B cell (primary cell): Measurements from ENCODE around the gene CFAP61.

Experiments used
- EZH2 ChIP-seq: IDR thresholded peaks from 2 replicates; pipeline ENCODE4 v1.6.1; 2012; ENCODE audit warnings: borderline replicate concordance, low read depth, mild to moderate bottlenecking, moderate library complexity, low read length; ENCODE audit not compliant: insufficient read depth, poor library complexity, severe bottlenecking
- TF ChIP-seq, protein P1 (sequence below): fragments of 200-600 bp; IDR thresholded peaks from one replicate; pipeline ENCODE4 v1.8.0; 2022; ENCODE audit warnings: antibody characterized with exemption, mild to moderate bottlenecking

DNA sequence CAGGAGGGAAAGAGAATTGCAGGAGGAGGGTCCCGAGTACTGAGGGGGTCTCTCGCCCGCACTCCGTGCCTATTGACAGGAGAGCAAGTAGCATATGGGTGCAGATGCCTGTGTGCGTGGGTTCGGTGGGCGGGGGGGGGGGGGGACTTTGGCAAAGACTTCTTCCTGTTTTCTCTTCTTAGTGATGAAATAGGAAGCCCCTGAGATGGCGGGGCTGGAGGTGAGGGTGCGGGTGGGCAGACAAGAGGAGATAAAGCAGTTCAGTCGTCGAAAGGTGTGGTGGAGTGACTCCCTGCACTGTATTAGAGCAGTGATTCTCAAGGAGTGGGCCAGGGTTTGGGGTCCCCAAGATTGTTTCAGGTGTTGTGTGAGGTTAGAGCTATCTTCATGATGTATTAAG, 31.4 kb upstream of the CFAP61 start:
- TF ChIP-seq, protein P1, sequence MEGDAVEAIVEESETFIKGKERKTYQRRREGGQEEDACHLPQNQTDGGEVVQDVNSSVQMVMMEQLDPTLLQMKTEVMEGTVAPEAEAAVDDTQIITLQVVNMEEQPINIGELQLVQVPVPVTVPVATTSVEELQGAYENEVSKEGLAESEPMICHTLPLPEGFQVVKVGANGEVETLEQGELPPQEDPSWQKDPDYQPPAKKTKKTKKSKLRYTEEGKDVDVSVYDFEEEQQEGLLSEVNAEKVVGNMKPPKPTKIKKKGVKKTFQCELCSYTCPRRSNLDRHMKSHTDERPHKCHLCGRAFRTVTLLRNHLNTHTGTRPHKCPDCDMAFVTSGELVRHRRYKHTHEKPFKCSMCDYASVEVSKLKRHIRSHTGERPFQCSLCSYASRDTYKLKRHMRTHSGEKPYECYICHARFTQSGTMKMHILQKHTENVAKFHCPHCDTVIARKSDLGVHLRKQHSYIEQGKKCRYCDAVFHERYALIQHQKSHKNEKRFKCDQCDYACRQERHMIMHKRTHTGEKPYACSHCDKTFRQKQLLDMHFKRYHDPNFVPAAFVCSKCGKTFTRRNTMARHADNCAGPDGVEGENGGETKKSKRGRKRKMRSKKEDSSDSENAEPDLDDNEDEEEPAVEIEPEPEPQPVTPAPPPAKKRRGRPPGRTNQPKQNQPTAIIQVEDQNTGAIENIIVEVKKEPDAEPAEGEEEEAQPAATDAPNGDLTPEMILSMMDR, result no peak
- no peak for TF ChIP-seq EZH2
